T-helper 1 cell treated with Interleukin-12 subunit alpha and Interleukin-12 subunit beta and Interleukin-4 antibody, amounts not matched to agents 30 ng/mL and 1 ng/mL, for 36 hours (primary cell): ENCODE results near the gene PPP1CB. TPM values are rescaled to one million over a fixed set of nuclear protein-coding genes. Genes with fewer than 3 reads are reported as not detected.

ENCODE experiments used
- intact Hi-C: fragments of 100-400 bp; cut with micrococcal nuclease; formaldehyde crosslinking; loops from one replicate; pipeline ENCODE4 v1.15.1; 2024
- total RNA-seq: library from RNA; stranded (reverse); gene quantifications from 2 replicates; pipeline ENCODE4 v1.2.3, GENCODE V29; 2022

PPP1CB gene
- total RNA-seq, 1 donor from 2014 or later: 196 TPM

DNA sequence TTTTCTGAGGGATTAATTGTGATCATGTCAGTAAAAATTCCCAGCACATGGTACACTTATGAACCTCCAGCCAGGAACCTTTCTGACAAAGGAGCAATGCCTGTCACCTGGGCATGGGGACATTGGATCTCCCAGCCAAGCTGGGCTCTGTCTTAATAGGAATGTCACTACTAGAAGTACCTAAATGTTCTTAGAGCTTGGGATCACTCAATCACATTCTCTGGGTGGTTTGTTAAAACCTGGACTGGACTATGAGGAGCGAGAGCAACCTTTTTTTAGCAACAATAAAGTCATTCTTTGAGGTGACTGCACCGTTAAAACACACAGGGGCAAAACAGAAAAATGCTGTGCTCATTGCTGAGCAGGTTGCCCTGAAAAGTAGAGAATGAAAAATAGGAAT lies 6.4 kb upstream of the PPP1CB start:
- intact Hi-C loops: no loop called here

DNA sequence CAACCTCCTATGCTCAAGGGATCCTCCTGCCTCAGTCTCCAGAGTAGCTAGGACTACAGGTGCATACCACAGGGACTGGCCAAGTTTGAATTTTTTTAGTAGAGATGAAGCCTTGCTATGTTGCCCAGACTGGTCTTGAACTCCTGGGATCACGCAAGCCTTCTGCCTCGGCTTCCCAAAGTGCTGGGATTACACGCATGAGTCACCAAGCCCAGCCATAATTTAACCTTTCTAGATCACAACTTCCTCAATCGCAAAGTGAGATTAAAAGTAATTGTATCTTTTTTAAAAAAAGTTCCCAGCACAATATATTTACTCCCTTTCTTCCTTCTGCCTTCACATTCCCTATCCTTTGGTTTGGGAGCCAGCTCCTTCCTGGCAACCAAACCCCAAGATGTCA lies 5.8 kb upstream of the PPP1CB start:
- intact Hi-C loops: no loop called here

DNA sequence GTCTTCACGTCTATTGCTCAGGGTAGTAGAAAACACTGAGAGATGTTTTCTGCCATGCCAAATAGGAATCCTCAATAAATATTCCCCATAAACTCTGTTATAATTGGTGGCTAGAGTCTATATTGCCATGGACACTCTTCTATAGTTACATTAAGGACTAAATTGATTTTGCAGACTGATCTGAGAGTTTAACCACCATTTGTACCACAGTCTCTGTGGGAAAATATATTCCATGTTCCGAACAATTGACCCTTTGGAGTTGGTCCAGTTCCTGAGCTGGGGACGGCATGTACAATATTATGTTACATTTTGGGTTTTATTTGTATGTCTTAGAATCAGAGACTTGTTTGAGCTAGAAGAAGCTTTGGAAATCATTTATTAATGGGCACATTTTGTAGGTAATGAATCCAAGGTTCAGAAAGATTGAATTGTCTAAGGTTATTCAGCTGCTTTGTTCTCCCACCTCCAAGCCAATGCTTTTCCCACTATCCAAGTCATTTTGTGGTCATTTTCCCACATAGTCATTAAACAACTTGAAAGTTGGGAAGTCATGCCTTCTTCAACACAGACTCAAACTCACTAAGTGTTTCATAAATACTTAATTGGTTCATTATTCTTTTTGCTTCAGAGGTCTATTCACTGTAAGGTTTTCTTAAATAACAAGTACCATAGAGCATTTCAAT lies 5.1 kb upstream of the PPP1CB start:
- intact Hi-C loops: no loop called here

DNA sequence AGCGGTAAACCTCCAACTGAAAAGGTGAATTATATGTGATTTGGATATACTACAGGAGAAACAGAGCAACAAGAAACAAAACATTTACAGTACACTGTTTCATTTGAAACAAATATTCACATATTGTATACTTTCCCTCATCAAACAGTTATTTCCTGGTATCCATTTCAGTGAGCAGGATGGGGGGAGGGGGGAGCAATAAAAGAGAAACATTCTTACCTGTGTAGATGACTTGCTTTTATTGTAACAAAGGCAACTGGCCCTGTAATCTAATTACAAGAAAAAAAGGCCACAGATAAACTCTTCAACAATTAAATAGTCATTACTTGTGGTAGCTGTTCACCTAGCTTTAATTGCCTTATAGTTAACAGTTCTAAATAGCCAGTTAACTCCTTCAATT lies 3.9 kb upstream of the PPP1CB start:
- intact Hi-C loops: no loop called here

DNA sequence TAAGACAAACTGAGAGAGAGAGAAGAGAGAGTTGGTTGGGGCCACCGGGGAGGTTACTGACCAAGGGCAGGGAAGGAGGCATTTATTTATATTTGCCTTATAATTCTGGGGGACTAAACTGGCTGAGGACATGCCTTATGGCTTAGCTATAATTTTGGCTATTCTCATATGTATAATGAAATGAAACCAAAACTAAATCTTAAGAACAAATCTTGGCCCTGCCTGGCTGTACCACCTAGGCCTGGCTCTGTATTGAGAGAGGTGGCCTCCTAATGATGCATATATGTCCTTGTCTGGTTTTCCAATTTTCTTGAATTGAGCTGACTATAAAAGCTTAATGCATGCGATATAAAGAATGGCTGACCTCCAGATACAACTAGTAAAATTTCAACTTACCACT lies 3.5 kb upstream of the PPP1CB start:
- intact Hi-C loops: no loop called here

DNA sequence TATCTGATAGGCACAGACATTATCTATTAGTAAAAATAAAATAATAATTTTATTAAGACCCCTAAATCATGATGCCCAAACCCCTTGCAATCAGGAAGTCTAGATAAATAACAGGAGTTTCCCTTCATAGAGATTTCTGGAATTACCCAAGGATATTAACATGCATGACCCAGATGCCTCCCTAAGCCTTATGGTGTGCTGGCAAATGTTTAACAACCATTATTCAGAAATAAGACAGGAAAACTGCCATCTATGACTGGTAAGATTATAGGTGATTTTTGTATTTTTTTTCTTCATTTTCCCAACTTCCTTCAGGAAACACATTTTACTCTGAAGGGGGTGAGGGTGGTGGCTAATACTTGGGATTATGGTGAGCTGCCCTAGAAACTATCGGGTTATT lies 2.7 kb upstream of the PPP1CB start:
- intact Hi-C loops: no loop called here

DNA sequence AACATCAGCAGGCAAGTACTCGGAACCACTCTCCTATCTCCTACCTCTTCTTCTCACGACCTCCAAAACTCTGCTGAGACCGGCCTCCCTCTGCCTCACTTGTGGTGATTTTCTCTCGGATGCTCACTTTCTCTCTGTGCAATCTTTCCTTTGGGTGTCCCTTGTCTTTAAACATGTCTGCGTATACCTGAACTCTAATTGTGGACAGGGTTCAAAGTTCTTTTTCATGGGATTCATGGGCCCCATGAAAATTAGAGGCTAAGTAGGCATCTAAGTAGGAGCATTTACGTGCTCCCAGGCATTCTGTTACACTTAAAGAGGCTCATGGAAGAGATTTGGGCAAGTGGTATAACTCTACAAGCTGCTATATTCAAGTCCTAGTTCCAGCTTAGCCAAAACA lies 2.1 kb upstream of the PPP1CB start:
- intact Hi-C loops: no loop called here

DNA sequence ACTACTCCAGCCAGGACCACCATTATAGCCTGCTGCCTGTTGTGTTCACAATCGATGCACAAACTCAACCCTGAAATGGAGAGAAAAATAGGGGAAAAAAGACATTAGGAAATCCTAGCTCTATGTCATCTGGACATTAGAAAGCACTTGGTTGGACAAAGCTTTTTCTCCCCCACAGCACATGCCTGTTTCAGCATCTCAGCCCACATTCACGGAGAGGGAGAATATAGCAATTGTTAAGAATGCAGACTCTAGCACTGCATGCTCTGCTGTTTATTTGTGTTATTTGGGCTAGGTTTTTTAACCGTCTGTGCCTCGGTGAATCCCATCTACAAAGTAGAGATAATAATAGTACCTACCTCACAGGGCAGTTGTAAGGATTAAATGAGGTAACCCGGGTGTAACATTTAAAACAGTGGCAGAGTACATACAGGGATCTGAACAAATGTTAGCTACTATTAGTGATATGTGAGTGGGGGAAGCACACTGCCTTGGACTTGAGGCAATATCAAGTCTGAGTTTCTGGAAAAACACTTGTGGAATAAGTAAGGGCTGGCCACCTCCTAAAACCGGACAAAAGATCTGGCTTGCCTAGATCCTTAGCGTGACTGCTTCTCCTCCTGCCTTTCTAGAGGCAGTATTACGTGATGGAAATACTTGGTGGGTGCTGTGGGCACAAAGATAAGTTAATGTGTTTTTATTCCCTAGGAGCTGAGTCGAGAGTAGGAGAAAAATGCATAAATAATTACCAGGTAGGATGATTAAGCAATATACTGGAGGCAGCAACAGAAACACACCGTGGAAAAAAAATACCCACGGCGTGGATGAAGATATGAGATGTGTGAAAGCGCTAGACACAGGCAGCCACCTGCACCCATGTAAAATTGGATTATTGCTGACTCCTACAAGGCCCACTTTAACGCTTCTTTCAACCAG lies 1.0 kb upstream of the PPP1CB start:
- intact Hi-C loops: loop anchor here (1.0 to 10.0 kb wide), 12 partner anchors 69 to 1397 kb away; partner anchors contain the start of genes BABAM2, FOSL2, MRPL33 and NRBP1

DNA sequence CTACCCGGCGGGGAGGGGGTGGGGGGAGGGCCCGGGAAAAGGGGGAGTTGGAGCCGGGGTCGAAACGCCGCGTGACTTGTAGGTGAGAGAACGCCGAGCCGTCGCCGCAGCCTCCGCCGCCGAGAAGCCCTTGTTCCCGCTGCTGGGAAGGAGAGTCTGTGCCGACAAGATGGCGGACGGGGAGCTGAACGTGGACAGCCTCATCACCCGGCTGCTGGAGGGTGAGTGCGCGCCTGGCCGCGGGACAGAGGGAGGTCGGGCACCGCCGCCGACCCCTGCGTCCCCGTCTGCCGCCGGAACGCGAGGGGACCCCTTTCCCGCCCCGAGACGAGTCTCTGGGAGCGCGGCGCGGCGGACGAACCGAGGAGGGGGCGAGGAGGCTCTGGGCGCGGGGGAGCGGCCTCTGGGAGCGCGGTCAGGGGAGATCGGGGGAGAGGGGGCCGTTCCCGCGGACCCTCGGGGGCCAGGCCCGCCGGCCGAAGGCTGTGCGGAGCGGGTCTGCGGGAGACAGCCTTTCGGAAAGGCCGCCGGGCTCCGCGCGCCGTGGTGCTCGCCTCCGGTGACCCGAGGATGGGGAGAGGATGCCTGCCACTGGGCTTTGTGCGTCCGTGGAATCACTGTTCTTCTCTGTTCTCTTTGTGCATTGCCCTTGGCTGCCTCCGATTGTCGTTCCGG lies 463 bp downstream of the PPP1CB start:
- intact Hi-C loops: loop anchor here (1.0 to 10.0 kb wide), 14 partner anchors 58 to 1395 kb away; partner anchors contain the start of genes BABAM2, FOSL2, MRPL33 and NRBP1

DNA sequence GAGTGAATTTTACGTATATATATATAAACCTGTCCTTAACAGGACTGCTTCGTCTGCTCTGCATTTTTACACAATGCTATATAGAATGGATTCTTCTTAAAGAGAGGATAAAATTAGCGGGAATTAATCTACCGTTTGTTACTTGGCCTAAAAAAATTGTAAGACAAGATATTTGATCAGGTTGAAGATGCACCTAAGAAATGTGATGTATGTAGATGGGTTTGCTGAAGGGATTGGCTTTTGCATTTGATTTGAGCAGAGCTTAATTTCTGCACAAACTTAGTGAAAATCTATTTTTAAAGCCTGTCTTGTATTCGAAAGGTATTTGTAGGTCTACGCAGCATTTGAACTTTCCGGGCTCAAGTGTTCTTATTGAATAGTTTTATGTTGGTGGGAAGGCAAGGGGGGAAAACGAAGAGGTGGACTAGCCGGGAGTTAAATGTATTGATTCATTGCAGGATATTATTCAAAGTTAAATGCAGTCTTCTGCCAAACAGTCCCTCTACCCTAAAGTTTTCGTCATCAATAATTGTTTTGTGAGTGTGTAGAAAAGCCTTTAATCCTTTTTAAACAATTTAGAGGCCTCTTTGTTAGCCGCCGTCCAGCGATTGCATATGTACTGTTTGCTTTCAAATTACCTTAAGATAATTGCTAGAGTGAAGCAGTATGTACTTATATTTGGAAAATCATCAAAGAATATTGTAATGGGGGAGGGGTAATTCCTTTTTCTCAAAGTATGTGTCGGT lies 1.2 kb downstream of the PPP1CB start:
- intact Hi-C loops: loop anchor here (1.0 to 10.0 kb wide), 11 partner anchors 57 to 1394 kb away; partner anchors contain the start of genes BABAM2, NRBP1, RBKS and SPDYA

DNA sequence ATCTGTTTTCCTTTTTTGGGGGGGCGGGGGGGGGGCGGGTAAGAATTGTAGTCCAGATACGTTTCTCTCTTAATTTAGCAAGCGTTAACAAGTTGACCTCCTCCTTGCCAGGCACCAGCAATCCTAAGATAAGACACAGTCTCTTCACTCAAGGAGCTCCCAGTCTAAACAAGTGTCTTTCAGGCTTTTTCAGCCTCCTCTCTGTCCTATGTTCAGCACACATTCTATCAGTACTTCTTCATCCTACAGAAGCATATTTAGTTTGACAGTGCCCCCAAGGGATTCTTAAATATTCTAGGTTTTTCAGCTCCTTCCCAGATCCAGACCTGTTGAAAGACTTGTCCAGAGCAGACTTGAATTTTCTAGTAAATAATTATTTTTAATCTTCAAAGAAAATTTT lies 2.7 kb downstream of the PPP1CB start:
- intact Hi-C loops: loop anchor here (5.0 to 10.0 kb wide), 5 partner anchors 480 to 1393 kb away; partner anchors contain the start of genes BABAM2, NRBP1, RBKS and YPEL5

DNA sequence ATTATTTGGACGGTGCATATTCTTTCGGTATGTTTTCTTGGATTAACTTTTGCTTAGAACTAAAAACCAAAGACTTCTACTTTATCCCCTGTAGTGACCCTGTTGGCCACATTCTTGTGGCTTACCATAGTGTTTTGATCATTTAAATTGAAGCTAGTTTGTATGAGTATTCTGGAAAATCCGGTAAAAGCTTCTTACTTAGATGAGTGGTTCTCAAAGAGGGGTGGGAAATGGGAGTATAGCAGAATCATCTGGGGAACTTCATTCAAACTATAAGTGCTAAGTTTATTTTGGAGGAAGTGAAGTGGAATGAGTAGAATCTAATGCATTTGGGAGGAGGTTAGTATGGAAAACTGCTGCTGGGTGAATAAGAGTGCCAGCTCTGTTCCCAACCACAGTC lies 3.8 kb downstream of the PPP1CB start:
- intact Hi-C loops: loop anchor here (10.0 kb wide), 1 partner anchor 481 kb away; no protein-coding TSS in a partner anchor

DNA sequence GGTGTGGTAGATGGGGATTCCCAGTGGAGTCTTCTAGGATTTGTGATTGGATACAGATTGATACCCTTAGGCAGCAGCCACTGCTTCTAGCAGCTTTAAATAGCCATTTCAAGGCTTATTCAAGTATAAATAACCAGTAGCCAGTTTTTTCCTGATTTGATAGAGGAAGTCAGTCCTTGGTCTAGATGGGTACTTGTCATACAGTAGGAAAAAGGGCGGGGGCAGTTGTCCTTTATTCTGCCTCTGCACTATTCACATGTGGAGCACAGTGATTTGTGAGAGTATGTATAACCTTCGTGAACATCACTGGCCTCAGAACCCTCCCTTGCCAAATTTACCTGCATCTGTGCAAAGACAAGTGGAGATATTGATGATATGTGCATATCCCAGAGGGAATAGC lies 6.8 kb downstream of the PPP1CB start:
- intact Hi-C loops: loop anchor here (10.0 kb wide), 1 partner anchor 484 kb away; no protein-coding TSS in a partner anchor

DNA sequence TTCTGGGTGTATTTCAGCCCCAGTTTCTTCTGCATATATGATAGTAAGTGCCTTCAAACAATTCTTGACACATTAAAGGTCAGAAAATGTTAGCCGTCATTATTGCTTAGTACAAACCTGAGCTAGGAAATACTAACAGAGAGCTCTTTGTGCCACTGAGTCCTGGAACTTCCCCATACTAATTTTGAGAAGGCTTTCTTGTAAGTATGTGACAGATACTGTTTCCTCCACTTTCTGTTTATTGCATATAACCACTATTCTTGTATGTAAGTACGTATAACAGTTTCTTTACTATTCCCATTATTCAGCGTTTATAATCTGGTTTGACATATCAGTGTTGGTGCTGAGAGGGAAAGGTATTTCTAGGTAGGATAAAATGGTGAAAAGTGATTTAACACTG lies 9.8 kb downstream of the PPP1CB start:
- intact Hi-C loops: no loop called here

DNA sequence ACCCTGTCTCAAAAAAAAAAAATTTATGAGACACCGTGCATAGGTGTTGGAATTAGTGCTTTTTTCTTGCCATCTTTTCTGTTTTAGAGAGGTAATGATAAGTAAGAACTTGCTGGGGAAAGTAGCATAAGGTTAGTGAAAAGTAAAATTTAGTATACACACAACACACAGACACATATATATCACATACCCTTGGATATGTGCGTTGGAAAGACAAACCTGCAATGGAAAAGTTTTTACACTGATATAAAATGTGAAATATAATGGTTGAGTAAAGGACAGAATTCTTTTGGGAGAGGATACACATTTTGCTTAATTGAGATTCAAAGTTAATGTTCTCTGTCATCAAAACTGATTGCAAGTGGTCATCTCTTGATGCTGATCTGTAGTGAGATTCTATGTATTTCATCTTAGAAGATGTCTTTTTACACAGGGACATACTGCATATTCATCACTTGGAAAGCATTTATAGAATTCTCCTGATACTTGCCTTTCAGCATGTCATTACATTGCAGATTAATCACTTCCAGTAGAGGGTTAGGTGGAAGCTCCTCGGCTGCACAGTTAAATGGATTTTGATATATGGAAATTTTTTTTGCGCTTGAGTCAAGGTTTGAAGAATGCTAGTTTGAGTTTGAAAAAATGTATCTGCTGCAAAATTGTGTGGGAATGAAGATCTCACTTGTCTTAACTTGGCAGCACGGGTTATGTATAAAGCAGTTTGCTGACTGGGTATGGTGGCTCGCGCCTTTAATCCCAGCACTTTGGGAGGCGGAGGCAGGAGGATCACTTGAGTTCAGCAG lies 13.5 kb downstream of the PPP1CB start:
- intact Hi-C loops: no loop called here

DNA sequence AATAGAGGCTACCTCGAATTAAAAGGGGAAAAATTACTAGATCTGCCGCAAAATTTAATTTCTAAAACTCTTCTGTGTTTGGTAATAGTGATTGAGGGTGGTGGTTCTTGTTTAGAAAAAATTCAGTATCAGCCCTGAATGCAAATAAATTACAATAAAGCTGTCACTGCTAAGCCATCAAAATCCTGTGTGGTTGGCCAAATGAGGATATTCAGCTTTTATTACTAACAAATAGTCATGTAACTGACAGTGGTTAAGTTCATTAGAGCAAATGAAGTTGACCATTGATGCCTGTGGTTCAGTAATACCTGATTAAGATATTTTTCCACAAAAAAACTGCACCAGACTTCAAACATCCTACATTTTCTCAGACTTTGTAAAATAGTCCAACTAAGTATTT lies 14.4 kb downstream of the PPP1CB start:
- intact Hi-C loops: no loop called here

DNA sequence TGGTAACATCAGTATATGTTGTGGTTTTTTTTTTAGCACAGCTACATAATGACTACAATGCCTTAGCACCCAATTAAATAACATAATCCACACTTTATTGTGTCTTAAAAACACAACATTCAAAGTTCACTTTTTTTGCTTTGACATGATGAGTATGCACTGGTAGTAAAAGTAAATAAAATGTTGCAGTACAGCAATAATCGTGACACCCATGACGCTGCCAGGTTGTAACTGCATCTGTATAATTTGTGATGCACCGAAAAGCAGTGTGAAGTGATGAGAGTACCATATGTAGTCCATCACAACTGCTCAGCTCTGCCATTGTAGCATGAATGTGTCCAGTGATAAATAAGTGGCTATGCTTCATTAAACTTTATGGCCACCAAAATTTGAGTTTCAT lies 15.7 kb downstream of the PPP1CB start:
- intact Hi-C loops: no loop called here

DNA sequence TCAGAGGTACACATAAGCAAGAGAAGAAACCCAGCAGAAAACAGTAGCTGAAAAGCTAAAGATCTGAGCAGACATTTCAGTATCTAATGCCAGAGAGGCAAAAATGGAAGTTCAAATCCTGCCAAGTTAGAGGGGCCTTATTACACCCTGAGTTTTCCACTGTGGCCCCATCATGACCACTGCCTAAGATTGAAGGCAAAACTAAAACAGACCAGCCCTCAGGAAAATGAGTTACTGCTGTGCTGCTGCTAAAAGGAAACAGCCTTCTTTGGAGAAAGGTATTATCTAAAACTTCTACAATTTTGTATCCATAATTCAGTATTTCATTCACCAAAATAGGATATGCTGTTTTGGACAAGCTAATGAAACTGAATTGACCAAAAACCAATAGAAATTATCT lies 16.8 kb downstream of the PPP1CB start:
- intact Hi-C loops: no loop called here

DNA sequence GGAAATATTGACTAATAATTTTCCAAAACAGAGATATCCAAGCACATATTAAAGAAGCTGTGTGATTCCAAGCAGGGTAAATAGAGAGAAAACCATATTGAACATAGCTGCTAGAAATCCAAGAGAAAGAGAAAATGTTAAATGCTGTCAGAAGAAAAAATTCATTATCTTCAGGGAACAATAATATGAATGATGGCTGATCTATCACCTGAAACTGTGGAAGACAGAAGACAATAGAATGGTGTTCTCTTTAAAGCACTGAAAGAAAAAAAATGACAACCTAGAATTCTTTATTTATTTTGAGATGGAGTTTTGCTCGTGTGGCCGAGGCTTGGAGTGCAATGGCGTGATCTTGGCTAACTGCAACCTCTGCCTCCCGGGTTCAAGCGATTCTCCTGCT lies 17.3 kb downstream of the PPP1CB start:
- intact Hi-C loops: no loop called here

DNA sequence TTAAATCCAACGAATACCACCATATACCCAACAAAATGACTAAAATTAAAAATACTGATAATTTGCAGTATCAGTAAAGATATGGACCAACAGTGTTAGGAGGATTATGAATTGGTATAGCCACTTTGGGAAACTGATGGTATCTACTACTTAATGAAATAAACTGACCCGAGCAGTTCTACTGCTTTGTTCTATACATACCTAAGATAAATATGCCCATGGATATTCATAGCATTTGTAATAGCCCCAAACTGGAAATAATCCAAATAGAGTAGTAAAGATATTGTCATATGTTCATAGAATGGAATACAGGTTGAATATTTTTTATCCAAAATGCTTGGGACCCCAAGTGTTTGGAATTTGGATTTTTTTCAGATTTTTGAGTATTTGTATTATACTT lies 20.7 kb downstream of the PPP1CB start:
- intact Hi-C loops: no loop called here
